HepG2 (cell line): ENCODE data around the gene ECM1. TPM values are rescaled to one million over a fixed set of nuclear protein-coding genes. Genes with fewer than 3 reads are reported as not detected.

Experiments used
- ATAC-seq: fragments of 200-7000 bp; cut with Tn5 transposase; 3 replicates; pipeline ENCODE4 v1.9.1; 2020; ENCODE audit warnings: mild to moderate bottlenecking, moderate library complexity
- BruUV-seq: library from RNA; stranded (reverse); fragments of 400-500 nt; replicated peaks from 2 replicates; lab custom pipeline; 2021; lab: Mats Ljungman, UMichigan
- CTCF ChIA-PET: fragments of 300-600 bp; formaldehyde crosslinking; extraction: SDS; loops from one replicate; lab custom pipeline; 2021; ENCODE audit warnings: low total read pairs, inconsistent platforms, low intra/inter-chr PET ratio; lab: Yijun Ruan, JAX
- POLR2A ChIA-PET: fragments of 350-600 bp; sonication (Branson Sonifier 250); formaldehyde crosslinking; loops from one replicate; lab custom pipeline; 2020; ENCODE audit warnings: antibody characterized with exemption, inconsistent platforms; lab: Yijun Ruan, JAX
- DNase-seq: peaks from one replicate; pipeline ENCODE4 v3.0.0-alpha.2; 2015; ENCODE audit warnings: low spot score
- FAIRE-seq: peaks from 3 replicates; lab custom pipeline; 2011; peaks lifted over from hg19 to GRCh38; lab: Jason Lieb, UNC
- H2AFZ ChIP-seq: one replicate; pipeline ENCODE4 v1.6.1; 2011; ENCODE audit warnings: low read length, inconsistent platforms
- H3K27ac ChIP-seq: fragments of 300-600 bp; 3 replicates; pipeline ENCODE4 v1.8.0; 2011; ENCODE audit warnings: mixed run types, mild to moderate bottlenecking, mixed read lengths, low read length, inconsistent platforms; ENCODE audit not compliant: insufficient read depth; ENCODE audit errors: extremely low read length
- H3K27me3 ChIP-seq, 2 experiments: fragments of 200-600 bp in 1 of 2; 2 replicates in 1 of 2; 3 replicates in 1 of 2; pipeline versions ENCODE4 v1.6.0 to v1.8.0; 2011; ENCODE audit warnings: low read length in 2 of 2, mild to moderate bottlenecking in 2 of 2, moderate library complexity in 2 of 2, inconsistent platforms in 1 of 2; ENCODE audit not compliant: insufficient read depth in 2 of 2, control insufficient read depth in 1 of 2
- H3K36me3 ChIP-seq, 2 experiments: fragments of 200-600 bp in 1 of 2; replicated peaks in 1 of 2; 2 replicates in 1 of 2; 3 replicates in 1 of 2; pipeline versions ENCODE4 v1.5.1 to v1.8.0; 2011; ENCODE audit warnings: low read length in 2 of 2, inconsistent platforms in 1 of 2; ENCODE audit not compliant: insufficient read depth in 2 of 2, control insufficient read depth in 1 of 2
- H3K4me1 ChIP-seq: 2 replicates; pipeline ENCODE4 v1.5.1; 2012; ENCODE audit warnings: low read length, inconsistent platforms; ENCODE audit not compliant: insufficient read depth
- H3K4me2 ChIP-seq: 2 replicates; pipeline ENCODE4 v1.6.0; 2011; ENCODE audit warnings: low read depth, low read length, inconsistent platforms
- H3K4me3 ChIP-seq, 3 experiments: fragments of 200-600 bp in 1 of 3; sonication (generic), shearing (Covaris generic) in 1 of 3; replicated peaks in 1 of 3; 2 replicates each; pipeline ENCODE4 v1.5.1; 2011 to 2016; ENCODE audit warnings: low read length in 3 of 3, inconsistent platforms in 2 of 3, low read depth in 2 of 3, mild to moderate bottlenecking in 2 of 3, control low read depth in 1 of 3, mixed read lengths in 1 of 3; ENCODE audit not compliant: insufficient read depth in 1 of 3
- H3K79me2 ChIP-seq: one replicate; pipeline ENCODE4 v1.6.1; 2011; ENCODE audit warnings: low read length, inconsistent platforms; ENCODE audit not compliant: insufficient read depth
- H3K9ac ChIP-seq: 2 replicates; pipeline ENCODE4 v1.6.0; 2011; ENCODE audit warnings: mild to moderate bottlenecking, low read depth, low read length, inconsistent platforms; ENCODE audit not compliant: insufficient read depth
- H3K9me3 ChIP-seq: 2 replicates; pipeline ENCODE4 v1.5.1; 2012; ENCODE audit warnings: mild to moderate bottlenecking, low read length
- H4K20me1 ChIP-seq: 2 replicates; pipeline ENCODE4 v1.6.0; 2011; ENCODE audit warnings: inconsistent platforms, mild to moderate bottlenecking, low read length, moderate library complexity; ENCODE audit not compliant: insufficient read depth
- SP2 ChIP-seq: sonication (generic); formaldehyde crosslinking; IDR thresholded peaks from 2 replicates; pipeline ENCODE4 v1.5.1; 2020; ENCODE audit warnings: mild to moderate bottlenecking, missing genetic modification reagents
- ZNF687 ChIP-seq: sonication (generic); formaldehyde crosslinking; IDR thresholded peaks from 2 replicates; pipeline ENCODE4 v1.5.1; 2020; ENCODE audit warnings: mild to moderate bottlenecking, missing genetic modification reagents, moderate library complexity
- WGBS: methylation state at CpG from one replicate; pipeline ENCODE4 v1.1.6; 2017; ENCODE audit warnings: low lambda C conversion rate; 5-methylcytosine and 5-hydroxymethylcytosine counted together
- in situ Hi-C: cut with HindIII; loops from 2 replicates; pipeline ENCODE4 v1.10.0; 2017; ENCODE audit warnings: low pct_unique_long_range_greater_than_20kb; ENCODE audit not compliant: extremely low pct_ligation_motif_present
- intact Hi-C: fragments of 100-400 bp; cut with micrococcal nuclease; formaldehyde crosslinking; loops from one replicate; pipeline ENCODE4 v1.10.0; 2022; ENCODE audit not compliant: unreplicated experiment
- polyA plus RNA-seq, 8 experiments: library from polyadenylated mRNA; depleted of rRNA in 3 of 8; stranded (reverse) in 7 of 8; unstranded in 1 of 8; fragments of >200 nt; fragmentation: Illumina TruSeq in 4 of 8; extraction: Trizol in 4 of 8; gene quantifications; 2 replicates each; pipeline versions ENCODE4 v1.2.1 to v1.2.3, GENCODE V29; 2011 to 2016; ENCODE audit warnings: low read depth in 4 of 8, missing spikeins in 1 of 8, mixed read lengths in 1 of 8; ENCODE audit not compliant: insufficient read depth in 1 of 8
- total RNA-seq, 5 experiments: library from RNA; depleted of rRNA; stranded (reverse); fragments of >200 nt; fragmentation: Illumina TruSeq; extraction: Trizol; gene quantifications; 2 replicates each; pipeline ENCODE4 v1.2.3, GENCODE V29; 2016; ENCODE audit warnings: low read depth in 1 of 5

Gene ECM1
- total and polyA plus RNA-seq, 2 of the 13 experiments (the other 11 are each of a cell fraction or from before 2014, with no cell fraction given): 0.42 to 1.0 TPM

DNA sequence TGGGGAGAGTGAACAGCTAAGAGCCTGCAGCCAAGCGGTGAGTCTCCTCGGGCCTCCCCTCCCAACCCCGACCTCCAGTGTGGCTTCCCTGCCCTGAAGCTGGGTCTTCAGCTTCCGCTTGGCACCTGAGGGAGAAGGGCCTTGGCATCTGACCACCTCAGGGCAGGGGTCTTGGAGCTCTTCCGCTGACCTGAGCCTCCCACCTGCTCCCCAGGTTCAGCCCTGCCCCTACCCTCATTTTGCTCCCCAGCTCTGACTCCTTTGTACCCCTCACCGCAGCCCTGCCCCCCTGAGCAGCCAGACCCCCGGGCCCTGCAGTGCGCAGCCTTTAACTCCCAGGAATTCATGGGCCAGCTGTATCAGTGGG is 46.2 kb downstream of the ECM1 start:
- Histone ChIP-seq H3K79me2 (no peaks in the 10 kb centered on the region), H3K4me1 (peaks cover 58% of the 10 kb centered on the region), H3K36me3 (peaks cover 0 to 5% of the 10 kb centered on the region in 2 experiments; a peak in 2 of 5 replicates), H3K9ac (no peak overlapping the region), H3K27ac (no peak overlapping the region), H3K4me2 (no peak overlapping the region), H3K4me3 (no peak overlapping the region), H3K27me3 (no peaks in the 10 kb centered on the region; a peak in 1 of 5 replicates), H3K9me3 (no peaks in the 10 kb centered on the region), H4K20me1 (no peaks in the 10 kb centered on the region), H2AFZ (no peak overlapping the region)
- CTCF ChIA-PET: no interaction called here
- 99% methylated on average over 7 of the region's 8 CpGs for WGBS
- no peak for TF ChIP-seq SP2 (CRISPR knock-in tag)
- TF ChIP-seq ZNF687 (CRISPR knock-in tag): 0 out of 2 replicates have a peak, but pooled peaks have one; percentile 1
- in situ Hi-C loops (loop anchor here (5.0 kb wide), 1 partner anchor 87 kb away; no protein-coding TSS in a partner anchor), intact Hi-C loops (loop anchor here (10.0 kb wide), 1 partner anchor 299 kb away; the partner anchor contains the start of gene CA14)
- ATAC-seq (no peak), DNase-seq (no peak), FAIRE-seq (no peak)
- BruUV-seq: no TSS peak
- POLR2A ChIA-PET: interaction anchor here (0.8 to 6.9 kb wide), 3 partner anchors 8 to 25 kb away, joined by 3 to 88 read pairs (median 3); partner anchors contain the start of gene MCL1
